ENCODE results near the gene SCGB1C2.

The SCGB1C2 gene

DNA sequence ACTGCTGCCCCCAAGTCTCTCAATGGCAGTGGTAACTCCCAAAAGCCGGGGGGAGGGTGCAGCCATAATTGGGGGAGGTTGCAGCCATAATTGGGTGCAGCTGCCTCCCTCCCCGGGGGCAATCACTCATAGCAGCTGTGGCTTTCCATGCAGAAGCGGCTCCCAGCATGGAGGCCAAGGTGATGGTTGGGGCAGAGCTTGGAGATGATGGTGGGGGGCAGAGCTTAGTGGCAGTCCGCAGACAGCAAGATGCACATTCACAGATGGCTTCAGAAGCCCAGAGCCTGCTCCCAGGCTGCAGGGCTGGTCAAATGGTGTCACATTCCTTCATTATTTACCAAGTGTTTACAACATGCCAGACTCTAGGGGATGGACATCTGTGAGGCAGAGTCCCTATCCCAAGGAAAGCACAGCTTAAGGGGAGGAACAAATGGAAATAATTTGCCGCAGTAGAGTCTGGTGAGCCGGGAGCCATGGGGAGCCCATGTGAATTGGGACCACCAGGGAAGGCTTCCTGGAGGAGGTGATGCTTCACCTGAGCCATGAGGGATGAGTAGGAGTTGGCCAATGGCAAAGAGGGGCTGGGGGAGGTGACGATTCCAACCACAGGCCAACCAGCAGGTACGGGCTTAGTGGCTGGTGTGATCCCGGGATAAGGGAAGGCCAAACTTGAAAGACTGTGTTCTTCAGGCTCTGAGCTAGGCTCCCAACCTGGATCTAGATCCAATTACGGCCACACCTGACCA lies 36.0 kb downstream of the SCGB1C2 start:
- no peak for DNase-seq

DNA sequence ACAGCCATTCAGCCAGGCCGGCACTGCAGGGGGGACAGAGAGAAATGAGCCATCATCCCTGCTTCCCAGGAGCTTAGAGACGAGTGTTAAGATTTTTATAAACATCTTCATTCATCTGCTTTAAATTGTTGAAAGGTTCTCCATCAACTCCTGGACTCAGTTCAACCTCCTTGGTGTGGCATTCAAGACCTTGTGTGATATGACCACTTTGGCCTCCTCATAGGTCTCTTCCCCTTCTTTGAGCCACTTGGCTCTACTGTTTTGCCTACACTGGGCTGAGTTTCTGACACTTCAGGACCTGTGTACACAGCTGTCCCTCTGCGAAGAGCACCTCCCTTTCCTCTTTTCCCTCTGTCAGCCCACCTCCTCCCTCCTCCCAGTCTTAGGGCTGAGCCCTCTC lies 39.8 kb downstream of the SCGB1C2 start:
- DNase-seq: no peak

DNA sequence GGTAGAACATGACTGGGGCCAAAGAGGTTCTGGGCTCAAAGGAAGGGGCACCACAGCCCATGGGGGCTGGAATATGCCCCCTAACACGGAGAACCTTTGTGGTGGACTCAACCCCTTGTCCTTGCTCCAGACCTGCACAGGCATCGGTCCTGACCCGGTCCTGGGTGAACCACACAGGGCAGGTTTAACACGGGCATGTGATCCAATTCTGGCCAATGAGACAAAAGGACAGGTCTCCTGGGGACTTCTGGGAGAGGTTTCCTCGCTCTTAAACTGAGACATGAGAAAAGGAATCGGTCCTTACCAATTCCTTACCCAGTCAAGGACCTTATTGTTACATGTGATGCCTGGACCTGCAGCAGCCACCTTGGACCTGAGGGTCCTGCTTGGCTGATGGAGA lies 40.4 kb downstream of the SCGB1C2 start:
- DNase-seq: no peak

DNA sequence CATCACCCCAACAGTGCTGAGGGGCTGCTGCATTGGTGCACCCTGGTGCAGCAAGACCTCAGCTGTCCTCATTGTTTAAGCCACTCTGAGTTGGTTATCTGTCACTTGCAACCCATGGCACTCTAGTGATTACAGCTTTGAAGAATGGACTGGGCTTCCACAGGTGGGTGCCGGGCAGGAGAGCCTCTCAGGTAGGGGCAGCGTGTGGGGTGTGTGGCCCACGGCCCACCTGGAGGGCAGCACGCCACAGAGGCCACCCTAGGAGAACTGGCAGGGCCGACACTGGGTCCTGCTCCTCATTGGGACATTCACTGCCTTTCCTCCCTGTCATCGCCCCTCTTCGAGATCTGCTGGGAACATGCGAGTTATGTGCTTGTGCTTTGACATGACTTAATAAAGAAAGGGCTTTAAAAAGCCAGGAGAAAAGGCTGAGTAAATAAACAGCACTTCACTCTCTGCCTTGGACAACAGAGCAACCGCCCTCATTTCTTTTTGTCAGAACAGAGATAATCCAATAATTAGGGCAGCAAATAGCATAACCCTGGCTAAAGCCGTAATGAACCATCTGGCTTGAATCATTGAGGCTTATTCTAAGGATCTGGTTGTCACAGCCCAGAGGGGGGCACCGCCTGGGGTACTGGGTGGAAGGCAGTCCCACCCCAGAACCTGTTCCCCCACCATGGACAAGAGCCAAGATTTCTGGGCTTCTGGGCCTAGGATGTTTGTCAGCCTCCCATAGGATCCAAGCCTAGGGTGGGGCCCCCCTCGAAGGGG lies 41.1 kb downstream of the SCGB1C2 start:
- no peak for DNase-seq

DNA sequence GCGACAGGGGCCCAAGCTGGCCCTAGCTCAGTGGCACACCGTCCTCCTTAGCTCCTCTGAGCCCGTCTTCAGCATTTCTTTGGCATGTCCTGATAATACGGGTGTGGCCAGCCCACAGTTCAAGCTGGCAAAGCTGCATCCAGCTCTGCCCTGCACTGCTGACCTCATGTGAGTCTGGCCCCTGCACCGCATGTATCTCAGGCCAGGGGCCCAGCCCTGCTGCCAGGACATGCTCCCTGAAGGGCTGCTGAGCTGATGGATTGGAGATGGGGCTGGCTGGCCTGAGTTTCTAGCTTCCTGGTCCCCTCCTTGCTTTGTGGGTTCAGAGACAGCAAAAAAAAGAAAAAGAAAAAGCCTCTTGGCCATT lies 41.7 kb downstream of the SCGB1C2 start:
- DNase-seq: no peak

DNA sequence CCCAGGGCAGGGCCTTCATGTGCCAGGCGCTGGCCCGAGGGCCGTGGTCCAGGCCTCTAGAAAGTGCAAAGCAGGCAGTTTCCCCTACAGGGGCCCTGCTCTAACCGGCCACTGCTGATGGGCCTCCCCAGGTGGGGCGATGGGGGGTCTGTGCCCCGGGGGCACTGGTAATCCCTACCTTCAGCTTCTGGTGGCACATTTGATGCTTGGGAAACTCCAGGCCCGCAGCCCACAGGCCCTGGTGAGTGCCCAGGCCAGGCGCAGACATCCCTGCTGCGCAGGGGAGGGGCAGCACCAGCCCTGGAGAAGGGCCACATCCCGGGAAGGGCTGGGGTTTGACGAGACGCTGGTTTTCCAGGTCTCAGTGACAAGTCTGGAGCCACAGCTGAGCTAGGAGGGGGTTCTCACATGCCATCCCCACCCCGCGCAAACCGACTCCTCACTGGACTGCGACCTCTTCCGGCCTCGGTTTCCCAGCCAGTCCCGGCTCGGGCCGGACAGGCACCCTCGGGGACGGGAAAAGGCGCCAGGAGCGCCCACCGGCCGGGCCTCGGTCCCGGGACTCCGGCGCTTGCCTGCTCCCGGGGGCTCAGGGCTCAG lies 42.5 kb downstream of the SCGB1C2 start:
- no peak for DNase-seq

DNA sequence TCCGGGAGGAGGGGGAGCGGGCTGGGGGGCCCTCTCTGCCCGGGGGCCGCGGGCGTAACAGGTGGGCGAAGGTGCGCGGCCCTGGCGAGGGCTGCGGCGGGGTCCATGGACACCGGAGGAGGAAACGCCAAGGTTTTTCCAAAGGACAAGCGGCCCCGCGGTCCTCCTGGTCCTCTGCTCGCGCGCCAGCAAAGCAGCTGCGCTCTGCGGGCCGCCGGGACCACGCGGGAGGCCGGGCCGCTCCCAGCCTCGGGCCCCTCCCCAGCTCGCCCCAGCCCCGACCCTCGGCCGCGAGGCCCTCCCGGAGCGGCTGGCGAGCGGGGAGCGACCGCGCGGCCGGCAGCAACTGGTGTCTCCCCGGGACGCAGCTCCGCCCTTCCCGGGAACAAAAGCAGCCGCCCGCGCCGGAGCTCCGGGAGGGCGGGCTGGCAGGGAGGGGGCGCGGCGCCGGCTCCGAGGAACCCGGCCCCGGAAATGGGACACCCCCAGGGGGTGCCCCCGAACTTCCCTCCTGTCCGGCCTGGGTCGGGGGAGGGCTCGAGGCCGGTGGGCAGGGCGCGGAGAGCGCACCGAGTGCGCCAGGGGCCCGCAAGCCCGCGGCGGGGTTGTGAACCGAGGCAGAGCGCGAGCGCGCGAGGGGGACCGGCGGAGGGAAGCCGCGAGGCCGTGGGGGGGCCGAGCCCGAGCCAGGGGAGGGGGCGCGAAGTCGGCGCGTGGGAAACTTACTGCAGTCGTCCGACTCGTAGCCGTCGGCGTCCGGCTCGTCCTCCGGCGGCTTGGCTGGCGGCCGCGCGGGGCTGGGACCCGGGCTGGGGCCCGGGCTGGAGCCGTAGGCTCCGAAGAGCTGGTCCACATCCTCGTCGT lies 43.2 kb downstream of the SCGB1C2 start:
- no peak for DNase-seq

DNA sequence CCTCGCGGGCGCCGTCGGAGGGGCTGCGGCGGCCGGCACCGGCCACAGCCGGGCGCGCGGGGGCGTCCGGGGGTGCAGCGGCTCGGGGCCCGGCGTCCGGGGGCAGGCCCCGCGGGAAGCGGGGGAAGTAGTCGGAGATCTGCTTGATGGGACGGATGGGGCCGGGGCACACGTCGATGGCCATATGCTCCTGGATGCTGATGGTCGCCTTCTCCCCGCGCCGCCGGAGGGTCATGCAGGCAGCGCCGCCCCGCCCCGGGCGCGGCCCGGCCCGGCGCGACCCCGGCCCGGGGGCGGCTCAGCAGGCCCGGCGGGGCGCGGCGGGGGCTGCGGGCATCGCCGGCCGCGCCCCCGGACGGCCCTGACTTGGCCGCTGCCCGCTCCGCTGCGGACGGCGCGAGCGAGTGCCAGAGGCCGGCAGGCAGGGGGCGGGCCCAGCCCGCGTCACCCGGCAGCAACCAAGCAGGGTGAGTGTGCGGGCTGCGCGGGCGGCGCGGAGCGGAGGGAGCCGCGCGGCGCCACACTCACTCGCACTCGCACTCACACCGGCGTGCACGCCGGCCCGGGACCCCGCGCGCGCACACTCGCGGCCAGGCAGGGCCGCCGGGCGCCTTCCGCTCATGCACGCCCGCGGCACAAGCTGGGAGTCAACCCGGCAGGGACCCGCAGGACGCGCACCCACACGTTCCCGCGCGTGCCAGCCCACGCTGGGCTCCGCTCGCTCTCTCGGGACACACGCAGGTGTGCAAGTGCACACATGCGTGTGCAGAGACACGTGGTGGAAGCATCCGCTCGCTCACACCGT lies 44.1 kb downstream of the SCGB1C2 start, which contains the start of gene DOC2B:
DOC2B (minus strand) TSS at position 406 of the 805 bp plus-strand sequence; CDS start at position 235, 171 bp downstream.
- DNase-seq: no peak

DNA sequence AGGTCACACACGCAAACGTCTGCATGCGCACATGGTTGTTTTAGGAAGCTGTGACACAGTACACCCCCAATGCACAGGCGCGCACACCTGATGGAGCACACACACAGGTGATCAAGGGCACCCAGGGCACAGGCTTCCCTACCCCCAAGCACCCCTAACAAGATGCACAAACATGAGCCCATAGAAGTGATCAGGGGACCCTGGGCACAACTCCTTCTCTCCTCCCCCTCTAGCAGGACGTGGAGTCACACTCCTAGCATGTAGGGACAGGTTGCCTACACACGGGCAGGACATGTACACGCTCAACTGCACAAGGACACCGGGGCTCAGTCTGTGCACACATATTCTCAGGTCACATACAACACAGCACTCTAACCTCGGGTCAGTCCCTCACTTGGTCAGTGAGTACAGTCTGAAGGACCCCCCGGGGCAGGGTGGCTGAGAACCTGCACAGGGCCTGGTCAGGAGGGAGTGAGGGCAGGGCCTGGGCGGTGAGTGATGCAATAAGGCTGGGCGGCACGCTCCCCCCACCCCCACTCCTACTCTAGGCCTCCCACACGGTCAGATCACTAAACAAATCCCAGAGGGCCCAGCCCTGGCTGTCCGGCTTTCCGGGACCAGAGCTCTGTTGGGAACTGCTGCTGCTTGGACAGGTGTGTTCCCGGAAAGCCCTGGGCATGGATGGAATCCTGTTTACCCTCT lies 44.8 kb downstream of the SCGB1C2 start:
- DNase-seq: no peak

DNA sequence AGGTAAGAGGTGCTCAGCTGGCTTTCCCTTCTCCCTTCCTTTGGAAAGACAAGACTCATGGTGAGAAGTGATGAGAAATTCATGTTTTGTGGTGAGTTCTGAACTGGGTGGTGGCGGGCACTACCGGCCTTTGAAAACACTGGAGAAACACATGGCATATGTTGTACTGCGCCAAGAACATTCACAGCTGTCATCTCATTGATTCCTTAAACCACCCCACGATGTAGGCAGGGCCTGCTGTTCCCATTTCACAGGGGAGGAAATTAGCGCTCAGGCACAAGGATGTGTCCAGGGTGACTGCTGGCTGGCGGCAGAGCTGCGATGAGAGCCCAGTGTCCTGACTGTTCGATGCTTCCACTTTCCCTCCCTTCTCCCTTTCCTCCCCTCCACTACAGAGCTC lies 45.7 kb downstream of the SCGB1C2 start:
- no peak for DNase-seq

DNA sequence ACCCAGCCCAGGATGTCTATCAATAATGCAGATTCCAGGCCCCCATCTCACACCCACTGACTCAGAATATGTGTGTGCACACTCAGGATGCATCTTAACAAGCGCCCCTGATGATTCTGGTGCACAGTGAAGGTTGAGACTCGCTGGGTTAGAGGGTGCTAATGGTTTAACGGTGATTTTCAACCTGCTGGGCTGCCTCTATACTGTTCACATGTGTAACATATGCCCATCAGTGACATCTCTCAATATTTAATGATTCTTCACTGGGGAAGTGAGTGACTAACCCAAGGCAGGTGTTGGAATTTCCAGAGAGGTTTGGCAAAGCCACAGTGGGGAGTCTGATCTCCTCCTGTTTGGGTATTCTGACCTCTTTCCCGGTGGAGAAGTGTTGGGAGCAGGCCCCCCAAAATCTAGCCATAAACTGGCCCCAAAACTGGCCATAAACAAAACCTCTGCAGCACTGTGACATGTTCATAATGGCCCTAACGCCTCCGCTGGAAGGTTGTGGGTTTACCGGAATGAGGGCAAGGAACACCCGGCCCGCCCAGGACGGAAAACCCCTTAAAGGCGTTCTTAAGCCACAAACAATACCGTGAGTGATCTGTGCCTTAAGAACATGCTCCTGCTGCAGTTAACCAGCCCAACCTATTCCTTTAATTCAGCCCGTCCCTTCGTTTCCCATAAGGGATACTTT lies 48.2 kb downstream of the SCGB1C2 start:
- DNase-seq: no peak

DNA sequence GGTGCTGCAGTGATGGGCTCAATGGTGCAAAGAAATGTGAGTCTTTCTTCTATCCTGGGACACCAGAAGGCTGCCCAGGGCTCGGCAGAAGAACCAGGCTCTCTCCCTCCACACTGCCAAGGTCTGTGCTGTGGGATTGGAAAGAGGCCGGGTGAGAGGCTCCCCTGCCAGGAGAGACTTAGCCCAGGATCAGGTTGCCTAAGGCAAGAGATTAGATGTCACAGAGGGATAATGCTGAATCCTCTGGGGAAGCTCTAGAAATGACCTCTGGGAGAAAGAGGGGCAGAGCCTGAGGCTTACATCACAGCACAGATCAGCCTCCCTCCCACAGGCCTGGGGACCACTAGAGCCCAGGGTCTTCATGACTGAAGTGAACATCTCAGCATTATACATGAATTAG lies 49.8 kb downstream of the SCGB1C2 start:
- no peak for DNase-seq
